GM18505 (cell line): ENCODE data around the gene COL3A1.

ENCODE experiments used
- ATAC-seq: cut with Tn5 transposase; IDR thresholded peaks from one replicate; pipeline ENCODE4 v1.9.1; 2021; ENCODE audit not compliant: unreplicated experiment
- POLR2A ChIP-seq: IDR thresholded peaks from 4 replicates; pipeline ENCODE4 v1.6.1; 2011; ENCODE audit warnings: borderline replicate concordance; ENCODE audit not compliant: insufficient read depth, insufficient read length; ENCODE audit errors: extremely low read depth

Gene COL3A1

GRCh38 chr2:188984065-188984491, 9.9 kb downstream of the COL3A1 start:
- TF ChIP-seq POLR2A = no peak
- ATAC-seq = no peak

- TF ChIP-seq POLR2A = no peak
- ATAC-seq = no peak
These were observed 10.5 kb downstream of the COL3A1 start for GRCh38 chr2:188984680-188985079.

GRCh38 chr2:188986839-188987238, 12.7 kb downstream of the COL3A1 start:
- ATAC-seq = no peak
- no peak for TF ChIP-seq POLR2A

DNA sequence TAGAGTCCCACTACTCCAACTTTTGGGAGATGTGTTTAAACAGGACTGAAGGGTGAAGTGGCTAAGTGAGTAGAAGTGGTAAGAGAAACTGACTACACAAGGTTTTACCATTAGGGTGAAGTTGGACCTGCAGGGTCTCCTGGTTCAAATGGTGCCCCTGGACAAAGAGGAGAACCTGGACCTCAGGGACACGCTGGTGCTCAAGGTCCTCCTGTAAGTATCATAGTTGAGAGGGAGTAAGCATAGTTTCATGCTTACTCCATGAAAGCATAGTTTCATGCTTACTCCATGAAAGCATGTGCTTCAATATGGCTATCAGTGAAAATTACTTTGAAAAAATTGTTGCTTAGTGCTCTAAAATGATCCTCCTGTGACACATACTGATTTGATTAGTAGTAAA, 19.1 kb downstream of the COL3A1 start:
- TF ChIP-seq POLR2A = no peak
- ATAC-seq = no peak

DNA sequence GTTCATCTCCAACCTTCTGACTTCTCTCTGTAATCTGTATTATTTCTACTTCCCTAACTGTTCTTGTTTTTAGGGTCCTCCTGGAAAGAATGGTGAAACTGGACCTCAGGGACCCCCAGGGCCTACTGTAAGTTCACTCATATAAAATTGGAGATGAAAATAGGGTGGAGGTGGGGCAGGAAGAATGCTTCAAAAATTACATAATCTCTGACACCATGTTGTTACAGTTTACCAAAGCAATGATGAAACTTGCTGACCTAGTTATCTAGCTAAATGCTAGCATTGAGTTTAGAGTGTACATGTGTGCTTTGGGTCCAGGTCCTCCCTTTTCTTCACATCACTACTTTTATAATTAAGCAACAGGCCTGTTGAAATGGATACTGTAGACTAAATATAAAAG, 23.1 kb downstream of the COL3A1 start:
- TF ChIP-seq POLR2A = no peak
- ATAC-seq = no peak

DNA sequence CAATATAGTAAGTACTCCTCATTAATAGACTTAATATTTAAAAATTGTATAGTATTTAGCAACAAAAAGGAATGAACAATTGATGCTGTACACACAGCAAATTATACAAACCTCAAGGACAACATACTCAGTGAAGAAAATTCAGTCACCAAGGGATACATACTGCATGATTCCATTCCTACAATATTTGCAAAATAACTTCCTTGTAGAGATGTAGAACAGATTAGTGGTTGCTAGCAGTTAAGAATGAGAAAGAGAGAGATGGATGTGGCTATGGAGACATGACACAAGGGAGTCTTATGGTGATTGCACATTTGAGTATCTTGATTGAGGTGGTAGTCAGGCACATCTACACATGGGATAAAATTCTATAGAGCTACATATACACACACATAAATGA, 26.0 kb downstream of the COL3A1 start:
- TF ChIP-seq POLR2A = no peak
- ATAC-seq = no peak

DNA sequence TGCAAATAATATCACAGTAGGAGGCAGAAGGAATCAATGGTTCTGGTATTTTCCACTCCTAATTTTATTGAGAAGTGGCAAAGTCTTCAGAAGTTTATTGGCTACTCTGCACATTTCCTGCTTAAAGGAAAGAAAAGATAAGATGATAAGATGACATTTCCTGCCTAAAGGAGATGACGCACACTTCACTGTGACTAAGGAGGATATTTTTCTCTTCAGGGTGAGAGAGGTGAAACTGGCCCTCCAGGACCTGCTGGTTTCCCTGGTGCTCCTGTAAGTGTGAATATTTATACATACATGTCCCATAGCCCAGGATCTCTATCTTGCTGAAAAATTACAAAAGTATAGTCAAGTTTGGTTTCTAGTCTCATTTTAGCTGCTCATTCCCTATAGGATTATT, 27.9 kb downstream of the COL3A1 start:
- no peak for ATAC-seq
- no peak for TF ChIP-seq POLR2A

- no peak for ATAC-seq
- no peak for TF ChIP-seq POLR2A
These were observed 34.5 kb downstream of the COL3A1 start for GRCh38 chr2:189008555-189009262.

- ATAC-seq = no peak
- TF ChIP-seq POLR2A = no peak
These were observed 36.4 kb downstream of the COL3A1 start for GRCh38 chr2:189010536-189010935.

GRCh38 chr2:189012351-189012750, 38.2 kb downstream of the COL3A1 start:
- no peak for ATAC-seq
- TF ChIP-seq POLR2A = no peak

GRCh38 chr2:189013031-189013430, 38.9 kb downstream of the COL3A1 start:
- no peak for TF ChIP-seq POLR2A
- ATAC-seq = no peak

GRCh38 chr2:189013671-189014448, 39.7 kb downstream of the COL3A1 start:
- no peak for TF ChIP-seq POLR2A
- ATAC-seq = no peak

- TF ChIP-seq POLR2A = no peak
- ATAC-seq = no peak
These were observed 40.4 kb downstream of the COL3A1 start for GRCh38 chr2:189014449-189015138.

DNA sequence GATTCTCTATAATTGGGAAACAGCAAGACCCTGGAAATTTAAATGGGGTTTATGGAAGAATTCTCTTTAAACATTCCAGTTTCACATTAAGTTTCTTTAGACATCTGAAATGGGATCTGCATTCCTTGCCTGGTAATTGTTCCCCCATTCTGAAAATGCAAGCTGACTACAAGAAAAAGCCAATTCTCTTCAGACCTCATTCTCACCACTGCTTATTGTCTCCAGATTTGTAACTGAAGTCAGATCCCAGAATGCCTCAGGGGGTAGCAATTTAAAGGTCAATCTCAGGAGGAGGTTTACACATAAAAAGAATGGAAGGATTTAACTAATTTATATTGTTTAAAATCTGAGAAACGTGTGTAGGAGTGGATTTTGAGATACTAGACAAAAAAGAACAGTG, 41.2 kb downstream of the COL3A1 start:
- no peak for ATAC-seq
- TF ChIP-seq POLR2A = no peak

DNA sequence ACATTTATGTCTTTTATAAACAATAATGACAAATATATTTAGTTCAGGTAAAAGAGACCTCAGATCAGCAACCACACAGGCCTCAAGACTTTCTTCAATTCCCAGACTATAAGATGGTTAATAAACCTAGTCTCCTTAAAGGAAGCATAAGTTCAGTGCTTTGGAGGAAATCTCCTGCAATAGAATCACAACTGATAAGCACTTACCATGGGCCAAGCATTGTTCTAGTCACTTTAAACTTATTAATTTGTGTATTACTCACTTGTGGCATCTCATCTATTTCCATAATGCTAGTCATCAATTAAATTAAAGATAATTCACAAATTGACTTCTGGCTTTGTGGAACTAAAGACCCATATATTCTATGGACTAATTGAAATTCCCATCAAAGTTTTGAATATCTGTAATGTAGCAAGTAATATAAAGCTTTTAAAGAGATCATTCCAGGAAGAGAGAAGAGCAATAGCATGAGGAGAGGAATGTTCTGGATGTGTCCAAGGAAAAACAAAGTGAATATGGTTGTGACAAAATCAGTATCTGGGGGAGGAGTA, 42.2 kb downstream of the COL3A1 start:
- no peak for TF ChIP-seq POLR2A
- no peak for ATAC-seq
